NCI-H2081 (cell line): ENCODE results near the gene VRK2.
A peak's percentile ranks its signal among the peaks of the same experiment; 100 is the strongest.
"Not testable (repeated sequence)": the region's sequence is repeated elsewhere in the genome, so short reads cannot be mapped to it uniquely, and the experiment has no call there.

Experiments
- DNase-seq, 2 experiments: peaks; one replicate each; lab custom pipeline; 2025; lab: John Stamatoyannopoulos, UW

VRK2 gene

GRCh38 chr2:58054264-58054663 is 7.7 kb downstream of the VRK2 start:
- DNase-seq = no peak

- peak; percentile 49 to 70 for DNase-seq
Observed at GRCh38 chr2:58055033-58055786, 8.6 kb downstream of the VRK2 start.

- peak in 1 of 2 experiments; percentile 28 for DNase-seq
Observed at GRCh38 chr2:58056192-58056916, 9.7 kb downstream of the VRK2 start.

- DNase-seq = peak; percentile 26 to 86
Observed at GRCh38 chr2:58057707-58058530, 11.3 kb downstream of the VRK2 start.

- DNase-seq = no peak
Observed at GRCh38 chr2:58063641-58064040, 17.0 kb downstream of the VRK2 start.

GRCh38 chr2:58064086-58064485 is 17.5 kb downstream of the VRK2 start:
- no peak for DNase-seq

GRCh38 chr2:58065248-58065647 is 18.6 kb downstream of the VRK2 start:
- DNase-seq = no peak

- DNase-seq = no peak
Observed at GRCh38 chr2:58067001-58067400, 20.4 kb downstream of the VRK2 start.

GRCh38 chr2:58070765-58071164 is 24.2 kb downstream of the VRK2 start:
- DNase-seq = no peak

- DNase-seq = no peak
Observed at GRCh38 chr2:58072102-58072501, 25.5 kb downstream of the VRK2 start.

- DNase-seq = no peak
Observed at GRCh38 chr2:58073008-58073407, 26.4 kb downstream of the VRK2 start.

- DNase-seq = no peak
Observed at GRCh38 chr2:58073751-58074150, 27.1 kb downstream of the VRK2 start.

- peak in 1 of 2 experiments; percentile 64 for DNase-seq
Observed at GRCh38 chr2:58081000-58081399, 34.4 kb downstream of the VRK2 start.

GRCh38 chr2:58089081-58089480 is 42.5 kb downstream of the VRK2 start:
- no peak for DNase-seq

GRCh38 chr2:58092772-58093171 is 46.2 kb downstream of the VRK2 start:
- DNase-seq = not testable (repeated sequence)

GRCh38 chr2:58097025-58097424 is 50.4 kb downstream of the VRK2 start:
- no peak for DNase-seq

- no peak for DNase-seq
Observed at GRCh38 chr2:58098254-58099095, 51.9 kb downstream of the VRK2 start.

GRCh38 chr2:58099096-58099769 is 52.6 kb downstream of the VRK2 start:
- no peak for DNase-seq

- no peak for DNase-seq
Observed at GRCh38 chr2:58101500-58101899, 54.9 kb downstream of the VRK2 start.

GRCh38 chr2:58106896-58107295 is 60.3 kb downstream of the VRK2 start:
- no peak for DNase-seq
